ENCODE results near the gene GGTLC1.
A peak's percentile ranks its signal among the peaks of the same experiment; 100 is the strongest.

Gene GGTLC1

DNA sequence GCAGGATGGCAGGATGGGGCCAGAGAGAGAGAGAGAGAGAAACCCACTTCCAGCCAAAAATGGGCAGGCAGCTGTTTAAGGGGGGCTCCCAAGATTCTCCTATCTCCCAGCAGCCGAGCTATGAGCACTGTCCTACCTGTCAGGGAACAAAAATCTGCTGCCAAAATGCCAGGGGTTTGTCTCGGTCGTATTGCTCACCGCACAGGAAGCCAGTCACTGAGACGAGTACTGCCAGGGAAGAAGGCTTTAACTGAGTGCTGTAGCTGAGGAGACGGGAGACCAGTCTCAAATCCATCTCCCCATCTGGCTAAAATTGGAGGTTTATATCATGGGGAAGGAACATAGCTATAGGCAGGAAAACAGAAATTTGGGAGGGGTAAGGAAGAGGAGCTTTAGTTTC lies 22.3 kb downstream of the GGTLC1 start:
- CTCF ChIA-PET: interaction anchor here (0.7 kb wide), 1 partner anchor 72 kb away, joined by 3 read pairs; no protein-coding TSS in a partner anchor
- H3K9me3 ChIP-seq (ENCODE audit: control insufficient read depth, insufficient read depth, low read depth, low read length): no peaks in the 10 kb centered on the region
- H3K36me3 ChIP-seq (ENCODE audit: control insufficient read depth in 2 of 2, insufficient read depth in 1 of 2, low read length in 2 of 2): no peaks in the 10 kb centered on the region
- H3K4me3 ChIP-seq (ENCODE audit: low read depth, low read length): no peak overlapping the region
- TF ChIP-seq BCL11B (tag by site-specific recombination; IDR thresholded peaks at IDR 0.05; ENCODE audit: low read depth) (no peak), ZNF664 (tag by site-specific recombination; IDR thresholded peaks at IDR 0.05) (no peak), ZNF391 (tag by site-specific recombination; IDR thresholded peaks at IDR 0.05; ENCODE audit: borderline replicate concordance, low read depth) (no peak), ZNF416 (tag by site-specific recombination; IDR thresholded peaks at IDR 0.05) (no peak), HOXC10 (CRISPR knock-in tag; IDR thresholded peaks at IDR 0.05) (no peak)
- TF ChIP-seq, protein P1, sequence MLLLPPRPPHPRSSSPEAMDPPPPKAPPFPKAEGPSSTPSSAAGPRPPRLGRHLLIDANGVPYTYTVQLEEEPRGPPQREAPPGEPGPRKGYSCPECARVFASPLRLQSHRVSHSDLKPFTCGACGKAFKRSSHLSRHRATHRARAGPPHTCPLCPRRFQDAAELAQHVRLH (tag by site-specific recombination; IDR thresholded peaks at IDR 0.05): no peak
- TF ChIP-seq, protein P2, sequence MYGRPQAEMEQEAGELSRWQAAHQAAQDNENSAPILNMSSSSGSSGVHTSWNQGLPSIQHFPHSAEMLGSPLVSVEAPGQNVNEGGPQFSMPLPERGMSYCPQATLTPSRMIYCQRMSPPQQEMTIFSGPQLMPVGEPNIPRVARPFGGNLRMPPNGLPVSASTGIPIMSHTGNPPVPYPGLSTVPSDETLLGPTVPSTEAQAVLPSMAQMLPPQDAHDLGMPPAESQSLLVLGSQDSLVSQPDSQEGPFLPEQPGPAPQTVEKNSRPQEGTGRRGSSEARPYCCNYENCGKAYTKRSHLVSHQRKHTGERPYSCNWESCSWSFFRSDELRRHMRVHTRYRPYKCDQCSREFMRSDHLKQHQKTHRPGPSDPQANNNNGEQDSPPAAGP (tag by site-specific recombination; IDR thresholded peaks at IDR 0.05): no peak
- no peak overlapping the region for H3K27ac ChIP-seq (ENCODE audit: extremely low read depth, low read depth, low read length)
- no peaks in the 10 kb centered on the region for H3K4me1 ChIP-seq (ENCODE audit: control insufficient read depth, insufficient read depth, low read length)
- POLR2A ChIA-PET: interaction anchor here (0.7 kb wide), 1 partner anchor 128 kb away, joined by 4 read pairs; no protein-coding TSS in a partner anchor

DNA sequence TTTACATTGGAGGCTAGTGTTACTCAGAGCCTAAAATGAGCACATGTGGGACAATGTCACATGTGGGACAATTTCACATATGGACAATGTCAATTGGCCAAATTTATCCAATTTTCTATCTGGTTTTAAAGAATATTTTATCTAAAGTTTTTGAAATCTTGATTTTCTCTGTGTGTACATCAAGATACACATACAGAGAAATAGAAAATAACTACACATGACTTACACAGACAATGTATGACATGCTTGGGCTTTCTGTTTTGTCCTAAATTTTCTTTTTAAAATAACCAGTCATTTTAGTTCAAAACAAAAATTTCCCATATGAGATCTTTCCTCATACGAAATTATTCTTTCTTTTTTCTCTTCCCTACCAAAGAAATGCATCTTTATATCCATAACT lies 24.6 kb downstream of the GGTLC1 start:
- no peak for TF ChIP-seq ZNF239 (tag by site-specific recombination; IDR thresholded peaks at IDR 0.05)
- TF ChIP-seq TRIM28 (IDR thresholded peaks at IDR 0.05; ENCODE audit: borderline replicate concordance, low read length): peak; percentile 74; the same call in 1 of the 2 replicates
- peak; percentile 98 for TF ChIP-seq SETDB1 (IDR thresholded peaks at IDR 0.05; ENCODE audit: insufficient read length, low read length)
- no peaks in the 10 kb centered on the region for H3K9me3 ChIP-seq (ENCODE audit: control insufficient read depth, insufficient read depth, low read depth, low read length)
- H3K27ac ChIP-seq (ENCODE audit: extremely low read depth, low read depth, low read length): no peak overlapping the region
- ChIA-PET POLR2A (no interaction called here), CTCF (no interaction called here)
- H3K4me3 ChIP-seq (ENCODE audit: low read depth, low read length): no peak overlapping the region
- H3K36me3 ChIP-seq (ENCODE audit: control insufficient read depth in 2 of 2, insufficient read depth in 1 of 2, low read length in 2 of 2): no peaks in the 10 kb centered on the region
- no peaks in the 10 kb centered on the region for H3K4me1 ChIP-seq (ENCODE audit: control insufficient read depth, insufficient read depth, low read length)

DNA sequence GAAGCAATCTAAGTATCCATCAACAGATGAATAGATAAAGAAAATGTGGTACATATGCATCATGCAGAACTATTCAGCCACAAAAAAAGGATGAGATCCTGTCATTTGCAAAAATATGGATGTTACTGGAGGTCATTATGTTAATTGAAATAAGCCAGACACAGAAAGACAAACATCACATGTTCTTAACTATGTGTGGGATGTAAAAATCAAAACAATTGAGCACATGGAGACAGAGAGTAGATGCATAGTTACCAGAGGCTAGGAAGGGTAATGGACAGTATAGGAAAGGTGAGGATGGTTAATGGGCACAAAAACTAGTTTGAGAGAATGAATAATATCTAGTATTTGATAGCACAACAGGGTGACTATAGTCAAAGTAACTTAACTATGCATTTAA lies 26.3 kb downstream of the GGTLC1 start:
- TF ChIP-seq ZNF555 (tag by site-specific recombination; conservative IDR thresholded peaks at IDR 0.05): no peak
- no peak for TF ChIP-seq ZBTB7A (tag by site-specific recombination; IDR thresholded peaks at IDR 0.05; ENCODE audit: low read depth)
- Histone ChIP-seq H3K9me3 (ENCODE audit: control insufficient read depth, insufficient read depth, low read depth, low read length) (no peaks in the 10 kb centered on the region), H3K4me1 (ENCODE audit: control insufficient read depth, insufficient read depth, low read length) (no peaks in the 10 kb centered on the region), H3K36me3 (ENCODE audit: control insufficient read depth in 2 of 2, insufficient read depth in 1 of 2, low read length in 2 of 2) (no peaks in the 10 kb centered on the region), H3K4me3 (ENCODE audit: low read depth, low read length) (no peak overlapping the region), H3K27ac (ENCODE audit: extremely low read depth, low read depth, low read length) (no peak overlapping the region)
- POLR2A ChIA-PET: no interaction called here
- CTCF ChIA-PET: no interaction called here

DNA sequence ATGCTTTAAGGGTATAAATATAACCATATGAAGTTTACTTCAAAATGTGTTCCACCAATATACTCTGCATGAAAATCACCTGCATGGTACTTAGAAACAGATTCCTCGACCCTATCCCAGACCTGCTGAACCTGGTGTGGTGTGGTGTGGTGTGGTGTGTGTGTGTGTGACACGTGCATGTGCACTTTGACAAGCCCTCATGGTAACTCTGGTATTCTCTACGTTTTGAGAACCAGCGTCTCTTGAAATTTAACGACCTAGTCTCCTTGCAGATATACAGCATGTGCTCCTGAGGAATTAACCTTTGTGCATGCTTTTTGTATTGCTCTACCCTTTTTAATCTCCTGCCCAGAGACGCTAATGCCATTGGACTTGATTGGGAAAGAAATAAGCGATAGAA lies 29.5 kb downstream of the GGTLC1 start:
- CTCF ChIA-PET: no interaction called here
- no peak overlapping the region for H3K4me3 ChIP-seq (ENCODE audit: low read depth, low read length)
- no peak overlapping the region for H3K27ac ChIP-seq (ENCODE audit: extremely low read depth, low read depth, low read length)
- H3K4me1 ChIP-seq (ENCODE audit: control insufficient read depth, insufficient read depth, low read length): no peaks in the 10 kb centered on the region
- TF ChIP-seq ZBTB17 (tag by site-specific recombination; IDR thresholded peaks at IDR 0.05) (no peak), YY1 (tag by site-specific recombination; IDR thresholded peaks at IDR 0.05) (no peak), ZNF341 (tag by site-specific recombination; IDR thresholded peaks at IDR 0.05; ENCODE audit: low read depth) (no peak), ZNF366 (tag by site-specific recombination; conservative IDR thresholded peaks at IDR 0.05) (no peak), ZNF677 (tag by site-specific recombination; IDR thresholded peaks at IDR 0.05) (no peak)
- TF ChIP-seq, protein P3, sequence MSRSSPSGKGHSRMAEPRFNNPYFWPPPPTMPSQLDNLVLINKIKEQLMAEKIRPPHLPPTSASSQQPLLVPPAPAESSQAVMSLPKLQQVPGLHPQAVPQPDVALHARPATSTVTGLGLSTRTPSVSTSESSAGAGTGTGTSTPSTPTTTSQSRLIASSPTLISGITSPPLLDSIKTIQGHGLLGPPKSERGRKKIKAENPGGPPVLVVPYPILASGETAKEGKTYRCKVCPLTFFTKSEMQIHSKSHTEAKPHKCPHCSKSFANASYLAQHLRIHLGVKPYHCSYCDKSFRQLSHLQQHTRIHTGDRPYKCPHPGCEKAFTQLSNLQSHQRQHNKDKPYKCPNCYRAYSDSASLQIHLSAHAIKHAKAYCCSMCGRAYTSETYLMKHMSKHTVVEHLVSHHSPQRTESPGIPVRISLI (tag by site-specific recombination; IDR thresholded peaks at IDR 0.05): no peak
- TF ChIP-seq, protein P4, sequence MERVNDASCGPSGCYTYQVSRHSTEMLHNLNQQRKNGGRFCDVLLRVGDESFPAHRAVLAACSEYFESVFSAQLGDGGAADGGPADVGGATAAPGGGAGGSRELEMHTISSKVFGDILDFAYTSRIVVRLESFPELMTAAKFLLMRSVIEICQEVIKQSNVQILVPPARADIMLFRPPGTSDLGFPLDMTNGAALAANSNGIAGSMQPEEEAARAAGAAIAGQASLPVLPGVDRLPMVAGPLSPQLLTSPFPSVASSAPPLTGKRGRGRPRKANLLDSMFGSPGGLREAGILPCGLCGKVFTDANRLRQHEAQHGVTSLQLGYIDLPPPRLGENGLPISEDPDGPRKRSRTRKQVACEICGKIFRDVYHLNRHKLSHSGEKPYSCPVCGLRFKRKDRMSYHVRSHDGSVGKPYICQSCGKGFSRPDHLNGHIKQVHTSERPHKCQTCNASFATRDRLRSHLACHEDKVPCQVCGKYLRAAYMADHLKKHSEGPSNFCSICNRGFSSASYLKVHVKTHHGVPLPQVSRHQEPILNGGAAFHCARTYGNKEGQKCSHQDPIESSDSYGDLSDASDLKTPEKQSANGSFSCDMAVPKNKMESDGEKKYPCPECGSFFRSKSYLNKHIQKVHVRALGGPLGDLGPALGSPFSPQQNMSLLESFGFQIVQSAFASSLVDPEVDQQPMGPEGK (tag by site-specific recombination; IDR thresholded peaks at IDR 0.05): no peak
- POLR2A ChIA-PET: no interaction called here
- H3K9me3 ChIP-seq (ENCODE audit: control insufficient read depth, insufficient read depth, low read depth, low read length): no peaks in the 10 kb centered on the region
- H3K36me3 ChIP-seq (ENCODE audit: control insufficient read depth in 2 of 2, insufficient read depth in 1 of 2, low read length in 2 of 2): no peaks in the 10 kb centered on the region

All from HEK293 (cell line).